Transverse colon (tissue), 4 donors: ENCODE results near the gene SIX1. TPM values are rescaled to one million over a fixed set of nuclear protein-coding genes. Genes with fewer than 3 reads are reported as not detected.
A peak's percentile ranks its signal among the peaks of the same experiment; 100 is the strongest.

Source experiments
- DNase-seq: peaks from one replicate; pipeline ENCODE4 v3.0.0-alpha.2; 2019
- H3K27ac ChIP-seq, 4 donors: fragments of 200-600 bp; sonication (generic); 2 replicates each; pipeline ENCODE4 v1.5.1; 2016 to 2018; ENCODE audit warnings: inconsistent platforms in 4 of 4
- H3K27me3 ChIP-seq: fragments of 200-600 bp; sonication (generic); 2 replicates; pipeline ENCODE4 v1.5.1; 2017; ENCODE audit warnings: inconsistent platforms
- H3K36me3 ChIP-seq, 4 donors: fragments of 200-600 bp; sonication (generic); 2 replicates each; pipeline ENCODE4 v1.5.1; 2017 to 2019; ENCODE audit warnings: inconsistent platforms in 4 of 4
- H3K4me1 ChIP-seq, 4 donors: fragments of 200-600 bp; sonication (generic); 2 replicates each; pipeline ENCODE4 v1.5.1; 2017 to 2020; ENCODE audit warnings: inconsistent platforms in 4 of 4
- H3K4me3 ChIP-seq, 4 donors: fragments of 200-600 bp; sonication (generic); 1 replicate in 1 of 4; 2 replicates in 3 of 4; pipeline versions ENCODE4 v1.5.1 to v1.6.1; 2017 to 2019; ENCODE audit warnings: inconsistent platforms in 4 of 4
- H3K9me3 ChIP-seq, 2 donors: fragments of 200-600 bp; sonication (generic); 2 replicates each; pipeline ENCODE4 v1.5.1; 2017 to 2019; ENCODE audit warnings: inconsistent platforms in 2 of 2
- EP300 ChIP-seq: sonication (generic); formaldehyde crosslinking; IDR thresholded peaks from one replicate; pipeline ENCODE4 v1.6.1; 2017; ENCODE audit warnings: antibody characterized with exemption, low read depth
- POLR2A ChIP-seq: fragments of 450-650 bp; IDR thresholded peaks from one replicate; pipeline ENCODE4 v1.6.1; 2016; ENCODE audit warnings: antibody characterized with exemption, mild to moderate bottlenecking, moderate library complexity
- POLR2AphosphoS5 ChIP-seq, 3 donors: sonication (generic); formaldehyde crosslinking; IDR thresholded peaks; one replicate each; pipeline ENCODE4 v1.6.1; 2016; ENCODE audit warnings: antibody characterized with exemption in 3 of 3
- WGBS, 2 donors: methylation state at CpG; one replicate each; pipeline ENCODE4 v1.1.5; 2018; ENCODE audit warnings: low coverage in 1 of 2; 5-methylcytosine and 5-hydroxymethylcytosine counted together
- in situ Hi-C, 4 donors: fragments of 200-750 bp; cut with MboI; loops; one replicate each; pipeline versions ENCODE4 v1.15.0 to v1.15.1; 2017; ENCODE audit warnings: low sequenced_read_pairs in 3 of 4, low pct_ligation_motif_present in 1 of 4, low pct_unique_long_range_greater_than_20kb in 1 of 4
- intact Hi-C: fragments of 100-400 bp; cut with DNase I; formaldehyde crosslinking; loops from one replicate; pipeline ENCODE4 v1.15.1; 2023; ENCODE audit warnings: low total_unique reads
- total RNA-seq, 4 donors: library from RNA; depleted of rRNA; stranded (reverse); fragments of >200 nt; gene quantifications; one replicate each; pipeline ENCODE4 v1.1.0, GENCODE V29; 2016
- TF ChIP-seq, protein P1 (sequence below), 5 experiments: fragments of 200-600 bp in 3 of 5; fragments of 450-650 bp in 2 of 5; sonication (generic) in 3 of 5; IDR thresholded peaks; 1 replicate in 2 of 5; 2 replicates in 3 of 5; pipeline ENCODE4 v1.5.1; 2016 to 2017; ENCODE audit warnings: antibody characterized with exemption in 5 of 5, inconsistent platforms in 3 of 5, mild to moderate bottlenecking in 2 of 5, moderate library complexity in 1 of 5

Gene SIX1
- total RNA-seq, 4 donors from 2014 or later = 0.14 TPM; not detected in 3

DNA sequence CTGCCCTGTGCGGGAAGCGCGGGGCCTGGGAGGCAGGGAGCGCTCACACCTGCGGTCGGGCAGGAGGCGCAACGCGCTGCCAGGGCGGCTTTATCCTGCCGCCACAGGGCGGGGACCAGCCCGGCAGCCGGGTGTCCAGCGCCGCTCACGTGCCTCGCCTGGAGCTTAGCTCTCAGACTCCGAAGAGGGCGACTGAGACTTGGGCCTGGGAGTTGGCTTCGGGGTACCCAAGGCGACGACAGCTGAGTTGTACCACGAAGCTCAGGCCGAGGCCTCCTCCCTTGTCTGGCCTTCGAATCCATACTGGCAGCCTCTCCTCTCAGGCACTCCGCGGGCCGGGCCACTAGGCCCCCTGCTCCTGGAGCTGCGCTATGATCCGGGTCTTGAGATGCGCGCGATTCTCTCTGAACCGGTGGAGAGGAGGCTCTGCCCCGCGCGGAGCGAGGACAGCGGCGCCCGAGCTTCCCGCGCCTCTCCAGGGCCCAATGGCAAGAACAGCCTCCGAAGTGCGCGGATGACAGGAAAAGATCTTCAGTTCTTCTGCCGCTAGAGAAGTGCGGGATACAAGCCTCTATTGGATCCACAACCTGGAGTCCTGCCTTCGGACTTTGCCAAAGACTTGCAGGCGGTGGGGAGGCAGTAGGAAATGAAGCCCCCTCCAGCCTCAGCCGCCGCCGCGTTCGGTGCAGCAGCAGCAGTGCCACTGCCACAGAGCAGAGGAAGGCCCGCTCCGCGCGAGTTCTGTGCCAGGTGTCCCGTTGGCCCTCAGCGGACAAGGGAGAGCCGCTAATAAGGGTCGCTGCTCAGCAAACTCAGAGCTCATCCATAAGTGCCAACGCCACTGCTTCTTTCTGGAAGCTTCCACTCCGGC lies 6.8 kb downstream of the SIX1 start:
- no peak for TF ChIP-seq EP300
- TF ChIP-seq POLR2AphosphoS5 (IDR thresholded peaks at IDR 0.05) = no peak
- no peak for TF ChIP-seq POLR2A
- TF ChIP-seq, protein P1, sequence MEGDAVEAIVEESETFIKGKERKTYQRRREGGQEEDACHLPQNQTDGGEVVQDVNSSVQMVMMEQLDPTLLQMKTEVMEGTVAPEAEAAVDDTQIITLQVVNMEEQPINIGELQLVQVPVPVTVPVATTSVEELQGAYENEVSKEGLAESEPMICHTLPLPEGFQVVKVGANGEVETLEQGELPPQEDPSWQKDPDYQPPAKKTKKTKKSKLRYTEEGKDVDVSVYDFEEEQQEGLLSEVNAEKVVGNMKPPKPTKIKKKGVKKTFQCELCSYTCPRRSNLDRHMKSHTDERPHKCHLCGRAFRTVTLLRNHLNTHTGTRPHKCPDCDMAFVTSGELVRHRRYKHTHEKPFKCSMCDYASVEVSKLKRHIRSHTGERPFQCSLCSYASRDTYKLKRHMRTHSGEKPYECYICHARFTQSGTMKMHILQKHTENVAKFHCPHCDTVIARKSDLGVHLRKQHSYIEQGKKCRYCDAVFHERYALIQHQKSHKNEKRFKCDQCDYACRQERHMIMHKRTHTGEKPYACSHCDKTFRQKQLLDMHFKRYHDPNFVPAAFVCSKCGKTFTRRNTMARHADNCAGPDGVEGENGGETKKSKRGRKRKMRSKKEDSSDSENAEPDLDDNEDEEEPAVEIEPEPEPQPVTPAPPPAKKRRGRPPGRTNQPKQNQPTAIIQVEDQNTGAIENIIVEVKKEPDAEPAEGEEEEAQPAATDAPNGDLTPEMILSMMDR (IDR thresholded peaks at IDR 0.05) = no peak
- Histone ChIP-seq H3K9me3 (no peaks in the 10 kb centered on the region), H3K36me3 (no peaks in the 10 kb centered on the region), H3K4me1 (peaks cover 5 to 37% (median 31%) of the 10 kb centered on the region in 4 donors), H3K4me3 (peak overlapping the region in 1 of 4 donors; percentile 10), H3K27me3 (peaks cover 100% of the 10 kb centered on the region), H3K27ac (no peak overlapping the region)
- in situ Hi-C loops = no loop called here
- 18% methylated on average over 56 of the region's 66 CpGs; no CpG with 5 or more reads in 1 of the 2 donors for WGBS, 2 donors
- DNase-seq = no peak
- intact Hi-C loops = no loop called here

DNA sequence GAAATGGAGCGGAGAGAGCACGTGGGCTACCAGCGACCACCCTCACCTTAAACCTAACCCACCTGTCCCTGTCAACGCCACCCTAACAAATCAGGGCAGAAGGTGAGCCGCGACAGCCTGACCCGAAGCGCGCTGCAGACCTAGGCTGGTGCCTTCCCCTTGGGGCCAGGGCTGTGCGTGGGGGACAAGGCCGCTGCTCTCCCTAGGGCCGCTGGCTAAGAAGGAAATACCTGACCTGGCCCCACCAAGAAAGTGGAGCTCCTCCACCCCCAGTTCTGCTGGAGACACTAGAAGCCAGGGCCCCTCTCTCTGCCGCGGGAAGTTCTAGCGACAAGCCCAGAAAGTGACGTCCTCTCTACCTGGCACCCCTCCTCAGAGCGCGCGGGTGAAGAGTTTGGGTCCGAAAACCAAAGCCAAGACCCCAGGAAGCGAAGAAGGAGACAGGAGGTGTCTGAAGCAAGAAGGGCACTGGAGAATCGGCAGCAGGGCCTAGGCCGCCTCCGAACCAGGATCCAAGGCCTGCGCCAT lies 7.5 kb downstream of the SIX1 start:
- DNase-seq = no peak
- Histone ChIP-seq H3K4me3 (no peak overlapping the region), H3K4me1 (peaks cover 3 to 35% (median 27%) of the 10 kb centered on the region in 4 donors), H3K27me3 (peaks cover 100% of the 10 kb centered on the region), H3K27ac (no peak overlapping the region), H3K36me3 (no peaks in the 10 kb centered on the region), H3K9me3 (no peaks in the 10 kb centered on the region)
- WGBS, 2 donors = 36% methylated on average over 25 of the region's 25 CpGs; no CpG with 5 or more reads in 1 of the 2 donors
- in situ Hi-C loops (no loop called here), intact Hi-C loops (no loop called here)
- no peak for TF ChIP-seq POLR2AphosphoS5 (IDR thresholded peaks at IDR 0.05)
- no peak for TF ChIP-seq POLR2A
- TF ChIP-seq, protein P1 (IDR thresholded peaks at IDR 0.05) = no peak
- TF ChIP-seq EP300 = no peak

DNA sequence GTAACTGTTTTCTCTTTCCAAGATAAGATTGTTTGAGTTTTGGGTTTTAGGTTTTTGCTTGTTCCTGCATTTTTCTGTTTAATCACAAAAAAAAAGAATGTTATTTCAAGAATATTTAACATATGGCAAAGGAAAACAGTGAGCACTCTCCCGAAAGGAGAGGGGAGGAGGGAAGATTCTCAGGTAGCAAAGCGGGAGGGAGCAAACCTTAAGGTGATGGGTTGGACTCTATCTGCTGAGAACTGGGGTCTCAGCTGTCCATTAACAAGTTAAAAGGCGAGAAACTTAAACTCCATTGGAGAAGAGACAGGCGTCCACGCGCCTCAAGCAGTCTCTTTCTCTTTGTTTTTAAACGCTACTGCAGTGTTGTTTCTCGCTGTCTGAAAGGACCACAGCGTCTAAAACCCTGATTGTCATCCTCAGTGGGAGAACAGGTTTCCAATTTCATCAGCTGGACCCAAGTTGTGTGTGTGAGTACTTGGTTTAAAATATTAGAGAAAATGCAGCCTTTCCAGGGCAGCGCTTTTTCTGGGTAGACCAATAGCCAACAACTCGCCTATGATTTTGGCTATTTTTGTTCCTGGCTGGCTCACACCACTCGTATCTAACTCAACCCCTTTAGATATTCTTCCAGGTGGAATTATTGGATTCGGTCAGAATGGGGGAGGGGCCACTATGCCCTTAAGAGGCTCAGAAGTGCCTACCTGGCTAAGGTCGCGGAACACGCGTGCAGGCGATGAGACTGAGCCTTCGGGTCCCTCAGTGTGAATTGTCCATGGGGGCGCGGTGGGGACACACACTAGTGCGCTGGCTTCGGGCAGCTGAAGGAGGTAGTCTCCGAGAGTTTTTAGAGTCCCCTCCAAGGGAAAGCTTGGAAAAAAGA lies 8.2 kb downstream of the SIX1 start:
- WGBS, 2 donors = 24 to 38% methylated on average over 13 to 24 of the region's 24 CpGs
- TF ChIP-seq, protein P1 (IDR thresholded peaks at IDR 0.05) = no peak
- no peak for TF ChIP-seq EP300
- no peak for TF ChIP-seq POLR2A
- TF ChIP-seq POLR2AphosphoS5 (IDR thresholded peaks at IDR 0.05) = no peak
- Histone ChIP-seq H3K4me3 (no peak overlapping the region), H3K27ac (no peak overlapping the region), H3K4me1 (peaks cover 3 to 35% (median 27%) of the 10 kb centered on the region in 4 donors), H3K36me3 (no peaks in the 10 kb centered on the region), H3K27me3 (peaks cover 100% of the 10 kb centered on the region), H3K9me3 (no peaks in the 10 kb centered on the region)
- intact Hi-C loops = no loop called here
- no peak for DNase-seq
- in situ Hi-C loops = no loop called here

DNA sequence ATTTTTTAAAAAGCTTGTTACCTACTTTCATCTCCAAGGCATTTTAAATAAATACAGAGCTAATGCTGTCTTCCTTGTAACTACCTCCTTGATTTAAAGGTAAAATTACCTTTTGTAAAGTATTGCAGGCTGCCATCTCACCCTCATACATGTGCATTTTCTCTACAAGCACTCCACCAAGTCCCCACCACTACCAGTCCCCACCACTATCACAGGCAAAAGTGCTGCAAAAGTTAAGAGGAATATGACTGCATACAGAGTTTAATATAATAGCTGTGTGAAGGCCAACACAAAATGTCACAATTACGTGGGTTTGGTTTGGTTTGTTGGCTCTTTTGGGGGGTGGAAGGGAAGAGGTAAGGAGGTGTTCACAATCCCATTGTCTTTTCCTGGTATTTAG lies 9.6 kb downstream of the SIX1 start:
- TF ChIP-seq POLR2AphosphoS5 (IDR thresholded peaks at IDR 0.05) (no peak), EP300 (no peak), POLR2A (no peak)
- TF ChIP-seq, protein P1 (IDR thresholded peaks at IDR 0.05) = no peak
- H3K27me3 ChIP-seq = peaks cover 97% of the 10 kb centered on the region
- no peak overlapping the region for H3K4me3 ChIP-seq
- intact Hi-C loops (no loop called here), in situ Hi-C loops (no loop called here)
- no peaks in the 10 kb centered on the region for H3K36me3 ChIP-seq
- H3K9me3 ChIP-seq = no peaks in the 10 kb centered on the region
- H3K27ac ChIP-seq = no peak overlapping the region
- H3K4me1 ChIP-seq = peaks cover 3 to 35% (median 27%) of the 10 kb centered on the region in 4 donors
- no peak for DNase-seq
- 0 to 15% methylated on average over 1 of the region's 1 CpG for whole genome bisulfite sequencing, 2 donors
